ENCODE measurements around the gene HADHA. TPM values are rescaled to one million over a fixed set of nuclear protein-coding genes. Genes with fewer than 3 reads are reported as not detected.

The HADHA gene
- total and polyA plus RNA-seq, 2 experiments from 2014 or later, result 154 to 223 TPM

GRCh38 chr2:26245231-26245732 is 850 bp upstream of the HADHA start:
- H3K27me3 ChIP-seq, result no peaks in the 10 kb centered on the region
- H3K36me3 ChIP-seq, result no peaks in the 10 kb centered on the region
- peak in 1 of 2 donors; percentile 71 for DNase-seq (ENCODE audit: low read depth in 1 of 2, low spot score in 1 of 2)
- no peak for TF ChIP-seq CTCF (IDR thresholded peaks at IDR 0.05; ENCODE audit: low read depth, low read length)
- no peaks in the 10 kb centered on the region for H3K9me3 ChIP-seq (ENCODE audit: low read depth)
- peak overlapping the region; percentile 93 for H3K4me3 ChIP-seq
- peak overlapping the region; percentile 99 for H3K27ac ChIP-seq
- H3K4me1 ChIP-seq (ENCODE audit: low read depth), result peaks cover 15% of the 10 kb centered on the region

GRCh38 chr2:26243470-26244308 is 743 bp downstream of the HADHA start:
- peak; percentile 25 to 40 for DNase-seq (ENCODE audit: low read depth in 1 of 2, low spot score in 1 of 2)
- TF ChIP-seq CTCF (IDR thresholded peaks at IDR 0.05; ENCODE audit: low read depth, low read length), result no peak
- peak overlapping the region; percentile 99 for H3K27ac ChIP-seq

GRCh38 chr2:26241928-26242436 is 2.5 kb downstream of the HADHA start:
- no peaks in the 10 kb centered on the region for H3K9me3 ChIP-seq (ENCODE audit: low read depth)
- peak overlapping the region; percentile 93 for H3K4me3 ChIP-seq
- TF ChIP-seq CTCF (IDR thresholded peaks at IDR 0.05; ENCODE audit: low read depth, low read length), result no peak
- H3K36me3 ChIP-seq, result peaks cover 13% of the 10 kb centered on the region
- no peak overlapping the region for H3K27ac ChIP-seq
- H3K27me3 ChIP-seq, result no peaks in the 10 kb centered on the region
- H3K4me1 ChIP-seq (ENCODE audit: low read depth), result peaks cover 15% of the 10 kb centered on the region
- DNase-seq (ENCODE audit: low read depth in 1 of 2, low spot score in 1 of 2), result no peak

More at GRCh38 chr2:26243470-26244308, 743 bp downstream of the HADHA start:
- Histone ChIP-seq H3K9me3 (ENCODE audit: low read depth) (no peaks in the 10 kb centered on the region), H3K4me1 (ENCODE audit: low read depth) (peaks cover 15% of the 10 kb centered on the region), H3K36me3 (no peaks in the 10 kb centered on the region), H3K27me3 (no peaks in the 10 kb centered on the region), H3K4me3 (peak overlapping the region; percentile 93)

- Histone ChIP-seq H3K4me1 (ENCODE audit: low read depth) (peaks cover 7% of the 10 kb centered on the region), H3K4me3 (no peak overlapping the region), H3K27me3 (no peaks in the 10 kb centered on the region), H3K27ac (no peak overlapping the region), H3K36me3 (peaks cover 43% of the 10 kb centered on the region), H3K9me3 (ENCODE audit: low read depth) (no peaks in the 10 kb centered on the region)
- peak in 1 of 2 donors; percentile 42 for DNase-seq (ENCODE audit: low read depth in 1 of 2, low spot score in 1 of 2)
- no peak for TF ChIP-seq CTCF (IDR thresholded peaks at IDR 0.05; ENCODE audit: low read depth, low read length)
Observed at GRCh38 chr2:26238311-26238958, 6.0 kb downstream of the HADHA start.

- TF ChIP-seq CTCF (IDR thresholded peaks at IDR 0.05; ENCODE audit: low read depth, low read length), result no peak
- no peak for DNase-seq (ENCODE audit: low read depth in 1 of 2, low spot score in 1 of 2)
- Histone ChIP-seq H3K4me3 (no peak overlapping the region), H3K9me3 (ENCODE audit: low read depth) (no peaks in the 10 kb centered on the region), H3K36me3 (peaks cover 47% of the 10 kb centered on the region), H3K4me1 (ENCODE audit: low read depth) (peaks cover 5% of the 10 kb centered on the region), H3K27me3 (no peaks in the 10 kb centered on the region), H3K27ac (no peak overlapping the region)
Observed at GRCh38 chr2:26237868-26238267, 6.6 kb downstream of the HADHA start.
